K562 (cell line): ENCODE data around the gene EZH2.

ENCODE experiments used
- CREB3 ChIP-seq: fragments of 450-650 bp; conservative IDR thresholded peaks from 2 replicates; pipeline ENCODE4 v1.6.1; 2016; ENCODE audit warnings: missing genetic modification characterization, low read depth, mild to moderate bottlenecking, missing compliant biosample characterization, moderate library complexity
- CTCF ChIP-seq, 3 experiments: IDR thresholded peaks in 2 of 3; conservative IDR thresholded peaks in 1 of 3; 2 replicates each; pipeline ENCODE4 v1.5.1; 2011 to 2012; ENCODE audit warnings: low read length in 3 of 3, mild to moderate bottlenecking in 3 of 3, control low read depth in 2 of 3, improper control_type of control experiment in 1 of 3, inconsistent platforms in 1 of 3, low read depth in 1 of 3, mixed read lengths in 1 of 3, moderate library complexity in 1 of 3; ENCODE audit not compliant: insufficient read depth in 2 of 3
- ETV1 ChIP-seq: fragments of 450-650 bp; conservative IDR thresholded peaks from 2 replicates; pipeline ENCODE4 v1.6.1; 2016; ENCODE audit warnings: missing genetic modification characterization, control low read depth, low read depth, missing compliant biosample characterization
- HDGF ChIP-seq: fragments of 450-650 bp; IDR thresholded peaks from 2 replicates; pipeline ENCODE4 v1.6.1; 2016
- MAFK ChIP-seq: IDR thresholded peaks from 2 replicates; pipeline ENCODE4 v1.6.1; 2011; ENCODE audit warnings: low read length, improper control_type of control experiment
- MAZ ChIP-seq, 2 experiments: fragments of 450-650 bp in 1 of 2; sonication (generic) in 1 of 2; formaldehyde crosslinking; IDR thresholded peaks in 1 of 2; conservative IDR thresholded peaks in 1 of 2; 2 replicates each; pipeline versions ENCODE4 v1.4.0 to v1.5.0; 2020; ENCODE audit warnings: mild to moderate bottlenecking in 1 of 2, missing genetic modification reagents in 1 of 2
- PHF21A ChIP-seq: fragments of 450-650 bp; IDR thresholded peaks from 2 replicates; pipeline ENCODE4 v1.6.1; 2017; ENCODE audit warnings: low read depth, borderline replicate concordance
- POU5F1 ChIP-seq: fragments of 150-350 bp; IDR thresholded peaks from 2 replicates; pipeline ENCODE4 v1.6.1; 2014; ENCODE audit warnings: borderline replicate concordance, low read length, low read depth, mild to moderate bottlenecking; ENCODE audit not compliant: partially characterized antibody
- RERE ChIP-seq: sonication (generic); formaldehyde crosslinking; IDR thresholded peaks from 2 replicates; pipeline ENCODE4 v1.8.0; 2023; ENCODE audit warnings: missing genetic modification reagents, mild to moderate bottlenecking, borderline replicate concordance
- SIN3A ChIP-seq, 2 experiments: fragments of 150-350 bp in 1 of 2; IDR thresholded peaks; 2 replicates each; pipeline ENCODE4 v1.6.1; 2011 to 2016; ENCODE audit warnings: borderline replicate concordance in 2 of 2, low read depth in 2 of 2, low read length in 2 of 2, mild to moderate bottlenecking in 2 of 2, moderate library complexity in 2 of 2; ENCODE audit not compliant: control insufficient read depth in 1 of 2
- SPI1 ChIP-seq: IDR thresholded peaks from 2 replicates; pipeline ENCODE4 v1.6.1; 2011; ENCODE audit warnings: low read depth, low read length, control low read depth, borderline replicate concordance
- TRIM25 ChIP-seq: fragments of 450-650 bp; IDR thresholded peaks from 2 replicates; pipeline ENCODE4 v1.7.0; 2016; ENCODE audit warnings: borderline replicate concordance
- ZFP30 ChIP-seq: fragments of 250-450 bp; sonication (Bioruptor Pico); IDR thresholded peaks from 2 replicates; pipeline ENCODE4 v1.8.0; 2022; ENCODE audit warnings: moderate library complexity, mild to moderate bottlenecking, inconsistent platforms, borderline replicate concordance

- no peak for TF ChIP-seq CTCF (IDR thresholded peaks at IDR 0.05 in 2 of 3, conservative IDR thresholded peaks at IDR 0.05 in 1 of 3; ENCODE audit: insufficient read depth in 2 of 3, low read depth in 1 of 3, low read length in 3 of 3)
- no peak for TF ChIP-seq POU5F1
- TF ChIP-seq ETV1, result no peak
- no peak for TF ChIP-seq RERE (CRISPR knock-in tag)
- no peak for TF ChIP-seq SPI1
- TF ChIP-seq MAZ (CRISPR knock-in tag; conservative IDR thresholded peaks at IDR 0.05 in 1 of 2, IDR thresholded peaks at IDR 0.05 in 1 of 2), result no peak
- no peak for TF ChIP-seq TRIM25
- TF ChIP-seq SIN3A (IDR thresholded peaks at IDR 0.05; ENCODE audit: borderline replicate concordance in 2 of 2, control insufficient read depth in 1 of 2, low read depth in 2 of 2, low read length in 2 of 2), result no peak
- no peak for TF ChIP-seq ZFP30 (CRISPR knock-in tag)
- TF ChIP-seq PHF21A, result no peak
- no peak for TF ChIP-seq HDGF
- no peak for TF ChIP-seq MAFK
- TF ChIP-seq CREB3 (tag), result no peak
These were observed 48.2 kb downstream of the EZH2 start for GRCh38 chr7:148835854-148836253.
